HG02610 (cell line): ENCODE data around the gene CLVS2.

Experiments used
- ATAC-seq: cut with Tn5 transposase; IDR thresholded peaks from one replicate; pipeline ENCODE4 v1.9.1; 2021; ENCODE audit warnings: mild to moderate bottlenecking, moderate library complexity; ENCODE audit not compliant: unreplicated experiment

CLVS2 gene, protein sequence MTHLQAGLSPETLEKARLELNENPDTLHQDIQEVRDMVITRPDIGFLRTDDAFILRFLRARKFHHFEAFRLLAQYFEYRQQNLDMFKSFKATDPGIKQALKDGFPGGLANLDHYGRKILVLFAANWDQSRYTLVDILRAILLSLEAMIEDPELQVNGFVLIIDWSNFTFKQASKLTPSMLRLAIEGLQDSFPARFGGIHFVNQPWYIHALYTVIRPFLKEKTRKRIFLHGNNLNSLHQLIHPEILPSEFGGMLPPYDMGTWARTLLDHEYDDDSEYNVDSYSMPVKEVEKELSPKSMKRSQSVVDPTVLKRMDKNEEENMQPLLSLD

DNA sequence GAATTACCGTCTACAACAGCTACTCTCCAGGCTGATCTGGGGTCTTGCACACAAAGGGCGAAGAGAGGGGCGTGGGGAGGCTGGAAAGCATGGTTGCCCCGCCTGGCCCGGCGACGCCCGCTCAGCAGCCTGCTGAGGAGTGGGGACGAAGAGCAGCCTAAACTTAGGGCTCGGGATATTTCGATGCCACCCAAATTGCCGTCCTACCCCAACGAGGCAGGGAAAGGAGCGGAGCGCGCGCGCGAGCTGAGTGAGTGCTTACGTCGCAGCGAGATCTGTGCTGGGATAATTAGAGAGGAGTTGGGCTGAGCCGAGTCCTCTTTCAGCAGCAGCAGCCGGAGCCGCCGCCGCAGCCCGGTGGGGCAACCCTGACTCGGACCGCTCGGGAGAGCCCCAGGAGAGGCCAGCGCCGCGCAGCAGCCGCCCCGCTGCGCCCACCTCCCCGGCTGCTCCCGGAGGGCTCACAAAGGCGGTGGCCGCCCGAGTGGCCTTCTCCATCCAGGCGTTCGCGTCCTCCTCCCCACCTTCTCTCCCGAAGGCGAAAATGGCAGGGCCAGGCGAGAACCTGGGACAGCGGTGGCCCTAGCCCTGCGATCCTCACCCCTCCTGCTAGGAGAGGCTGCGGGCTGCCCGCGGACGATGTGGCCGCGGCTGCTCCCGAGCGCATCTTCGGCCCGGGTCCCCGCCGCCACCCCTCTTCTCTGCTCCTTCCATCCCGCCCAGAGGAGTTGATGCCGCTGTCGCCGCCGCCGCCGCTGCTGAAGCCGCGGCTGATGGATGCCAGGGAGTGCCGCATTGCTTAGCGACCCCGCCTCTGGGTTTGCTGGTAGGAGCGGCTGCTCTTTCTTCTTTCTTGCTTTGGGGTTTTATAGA lies at the start of gene CLVS2:
Gene CLVS2, plus strand, starts transcription at position 315 of the 873 bp plus-strand sequence. CDS start 1,543 bp downstream, outside the sequence.
- ATAC-seq = no peak

DNA sequence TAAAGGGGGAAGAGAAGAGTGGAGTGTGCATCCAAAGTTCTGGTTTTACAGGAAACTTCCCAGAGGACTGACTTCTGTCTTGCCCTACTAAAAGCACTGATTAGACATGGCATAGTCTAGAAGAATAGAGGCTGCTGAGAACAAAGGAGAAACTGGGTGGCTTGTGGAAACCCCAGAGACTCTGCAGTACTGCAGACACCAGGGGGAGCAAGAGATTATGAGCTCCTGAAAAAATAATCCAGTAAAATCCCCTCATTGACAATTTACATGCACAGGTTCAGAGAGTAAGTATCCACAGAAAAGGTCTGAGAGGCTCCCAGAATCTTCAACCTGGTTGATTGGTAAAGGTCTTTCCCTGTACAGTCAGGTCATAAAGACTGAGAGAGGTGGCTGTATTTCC lies 48.7 kb upstream of the CLVS2 start:
- ATAC-seq = no peak

GRCh38 chr6:122953766-122954165 lies 42.3 kb upstream of the CLVS2 start:
- ATAC-seq = no peak

- ATAC-seq = no peak
Observed at GRCh38 chr6:122956376-122956775, 39.7 kb upstream of the CLVS2 start.

DNA sequence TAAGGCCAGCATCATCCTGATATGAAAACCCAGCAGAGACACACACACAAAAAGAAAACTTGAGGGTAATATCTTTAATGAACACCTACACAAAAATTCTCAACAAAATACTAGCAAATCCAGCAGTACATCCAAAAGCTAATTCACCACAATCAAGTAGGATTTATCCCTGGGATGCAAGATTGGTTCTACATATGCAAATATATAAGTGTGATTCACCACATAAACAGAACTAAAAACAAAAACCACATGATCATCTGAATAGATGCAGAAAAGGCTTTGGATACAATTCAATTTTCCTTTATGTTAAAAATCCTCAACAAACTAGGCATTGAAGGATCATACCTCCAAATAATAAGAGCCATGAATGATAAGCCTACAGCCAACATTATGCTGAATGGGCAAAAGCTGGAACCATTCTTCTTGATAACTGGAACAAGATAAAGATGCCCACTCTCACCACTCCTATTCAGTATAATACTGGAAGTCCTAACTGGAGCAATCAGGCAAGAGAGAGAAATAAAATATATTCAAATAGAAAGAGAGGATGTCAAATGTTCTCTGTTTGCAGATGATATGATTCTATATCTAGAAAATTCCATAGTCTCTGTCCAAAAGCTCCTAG lies 33.9 kb upstream of the CLVS2 start:
- no peak for ATAC-seq

GRCh38 chr6:122969999-122970533 lies 26.0 kb upstream of the CLVS2 start:
- ATAC-seq = no peak

DNA sequence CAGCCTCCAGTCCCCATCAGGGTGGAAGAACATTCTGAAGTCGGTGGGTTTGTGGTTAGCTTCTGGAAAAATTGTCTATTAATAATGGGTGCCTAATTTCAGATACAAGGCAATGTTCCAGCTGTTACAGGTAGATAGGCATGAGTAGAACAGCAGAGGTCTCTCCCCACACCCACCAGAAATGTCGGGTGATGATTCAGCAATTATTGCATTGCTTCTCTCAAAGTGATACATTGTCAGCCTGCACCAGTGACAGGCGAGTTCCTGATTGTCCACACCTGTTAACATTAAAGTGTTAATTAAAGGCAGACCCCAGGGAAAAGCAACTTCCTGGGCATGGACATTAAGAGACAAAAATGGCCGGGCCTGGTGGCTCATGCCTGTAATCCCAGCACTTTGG lies 18.9 kb upstream of the CLVS2 start:
- ATAC-seq = no peak

- ATAC-seq = no peak
Observed at GRCh38 chr6:122984393-122984792, 11.6 kb upstream of the CLVS2 start.

GRCh38 chr6:122994256-122994655 lies 1.8 kb upstream of the CLVS2 start:
- no peak for ATAC-seq

DNA sequence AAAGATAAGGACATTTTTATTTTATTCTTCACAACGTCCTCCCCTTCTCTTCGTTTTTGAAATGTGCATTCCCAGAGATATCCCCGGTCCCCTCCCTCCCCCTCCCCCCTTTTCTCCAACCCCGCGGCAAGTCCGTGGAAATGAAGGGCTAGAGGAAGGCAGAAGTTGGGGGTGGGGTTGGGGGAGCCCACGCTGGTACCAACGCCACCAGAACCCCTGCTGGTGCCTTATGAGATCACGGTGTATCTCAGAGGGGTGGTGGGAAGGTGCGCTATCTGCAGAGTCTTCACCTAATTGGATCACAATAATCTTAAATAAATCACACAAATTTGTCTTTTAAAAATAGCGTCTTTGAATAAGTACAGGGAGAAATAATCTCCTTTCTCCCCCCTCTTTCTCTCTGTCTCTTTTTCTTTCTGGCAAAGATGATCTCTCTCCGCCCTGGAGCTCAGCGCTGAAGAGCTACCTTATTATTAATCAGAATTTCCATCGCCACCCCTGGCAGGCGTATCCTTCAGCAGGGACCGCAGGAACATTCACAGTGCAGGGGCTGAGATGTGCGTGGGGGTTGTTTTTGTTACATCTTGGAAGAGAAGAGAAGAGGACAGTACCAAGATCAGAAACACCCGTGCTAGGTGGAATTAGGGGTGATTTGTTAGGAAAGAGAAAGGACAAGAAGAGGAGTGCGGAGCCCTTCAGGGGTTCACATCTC lies 915 bp downstream of the CLVS2 start:
- ATAC-seq = no peak

DNA sequence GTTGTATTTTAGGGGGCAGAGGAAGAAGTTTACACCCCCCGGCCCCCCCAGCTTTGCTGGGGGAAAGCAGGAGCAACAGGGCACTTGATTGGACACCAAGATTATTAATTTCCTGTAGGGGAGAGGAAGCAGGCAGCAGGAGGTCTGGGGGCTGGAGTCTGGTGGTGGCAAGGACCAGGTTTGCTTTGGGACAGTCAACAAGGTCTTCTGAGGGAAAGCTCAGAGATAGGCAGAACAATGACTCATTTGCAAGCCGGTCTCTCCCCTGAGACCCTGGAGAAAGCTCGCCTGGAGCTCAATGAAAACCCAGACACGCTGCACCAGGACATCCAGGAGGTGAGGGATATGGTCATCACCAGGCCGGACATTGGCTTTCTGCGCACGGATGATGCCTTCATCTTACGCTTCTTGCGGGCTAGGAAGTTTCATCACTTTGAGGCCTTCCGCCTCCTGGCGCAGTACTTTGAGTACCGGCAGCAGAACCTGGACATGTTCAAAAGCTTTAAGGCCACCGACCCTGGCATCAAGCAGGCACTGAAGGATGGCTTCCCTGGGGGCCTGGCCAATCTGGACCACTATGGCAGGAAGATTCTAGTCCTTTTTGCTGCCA lies 1.6 kb downstream of the CLVS2 start:
- ATAC-seq = no peak

DNA sequence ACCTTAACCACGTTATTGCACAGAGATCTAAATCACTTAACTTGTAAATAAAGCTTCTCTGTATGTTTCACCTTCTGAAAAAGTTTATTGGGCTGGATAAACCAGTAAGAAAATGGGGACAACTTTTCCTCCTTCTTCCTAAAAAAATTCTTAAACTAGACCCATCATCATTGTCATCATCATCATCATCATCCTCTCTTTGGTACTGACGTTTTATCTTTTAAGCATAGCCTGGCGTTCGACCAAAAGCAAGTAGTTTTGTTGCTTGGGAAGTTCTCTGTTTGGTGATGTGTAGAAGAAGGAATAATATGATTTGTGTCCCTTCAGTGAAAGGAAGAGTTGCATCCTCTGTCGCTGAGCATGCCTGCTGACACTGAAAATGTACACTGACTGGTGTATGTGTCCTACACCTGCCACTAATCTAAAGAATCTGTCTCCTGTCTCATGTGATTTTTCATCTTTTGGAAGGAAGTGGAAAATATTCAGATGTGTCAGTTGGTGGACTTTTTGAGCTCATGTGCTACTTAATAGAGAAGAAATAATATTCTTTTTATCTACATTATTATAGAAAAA lies 2.5 kb downstream of the CLVS2 start:
- ATAC-seq = no peak

GRCh38 chr6:123000244-123000770 lies 4.3 kb downstream of the CLVS2 start:
- no peak for ATAC-seq

DNA sequence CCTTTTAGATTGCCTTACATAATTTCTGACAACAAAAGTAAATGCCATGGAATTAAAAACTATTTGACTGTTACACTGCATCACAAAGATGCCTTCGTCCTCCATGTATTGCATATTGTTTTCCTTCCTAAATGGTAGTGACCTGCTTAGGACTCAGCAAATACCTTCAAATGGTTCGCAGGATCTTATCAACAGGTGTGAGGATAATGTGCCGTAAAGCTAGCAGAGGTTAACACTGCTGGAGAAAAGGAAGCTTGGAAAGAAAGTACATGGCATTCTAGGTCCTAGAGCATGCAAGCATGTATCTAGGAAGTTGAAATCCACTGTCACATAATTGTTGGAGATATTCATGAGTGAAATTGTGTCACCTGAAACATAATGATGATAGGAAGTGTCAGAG lies 5.5 kb downstream of the CLVS2 start:
- no peak for ATAC-seq

DNA sequence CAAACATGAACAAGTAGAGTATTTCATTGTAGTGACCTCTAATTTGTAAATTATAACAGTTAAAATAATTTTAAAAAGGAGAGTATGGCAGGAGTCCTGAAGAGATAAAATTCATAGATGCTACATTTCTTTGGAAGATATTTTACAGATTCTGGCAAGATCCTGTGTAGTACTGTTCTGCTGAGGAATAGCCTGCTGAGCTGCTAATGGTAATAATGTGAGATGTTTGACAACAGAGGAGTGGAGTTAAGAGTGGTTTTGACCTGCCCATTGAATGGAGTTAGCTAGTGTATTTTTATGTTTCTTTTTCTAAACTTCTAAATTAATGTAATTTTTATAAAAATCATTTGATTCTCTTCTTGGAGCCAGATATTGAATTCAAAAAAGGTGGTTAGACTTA lies 11.8 kb downstream of the CLVS2 start:
- ATAC-seq = no peak

DNA sequence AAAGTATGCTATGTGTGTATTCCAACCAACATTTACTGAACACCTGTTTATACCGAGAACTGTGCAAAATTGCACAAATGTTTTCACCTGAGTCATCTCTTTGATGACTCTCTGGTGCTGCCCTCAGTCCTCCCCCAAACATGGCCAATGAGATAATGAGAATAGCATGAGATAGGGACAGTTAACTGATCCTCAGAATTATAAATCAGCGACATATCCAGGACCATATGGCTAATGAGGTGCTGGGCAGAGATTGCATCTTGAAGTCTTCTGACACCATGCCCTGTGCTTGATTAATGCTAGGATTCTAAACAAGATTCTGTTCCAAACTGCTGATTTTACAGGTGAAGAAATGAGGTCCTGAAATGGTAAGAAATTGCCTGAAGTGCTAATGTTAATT lies 13.0 kb downstream of the CLVS2 start:
- ATAC-seq = no peak

DNA sequence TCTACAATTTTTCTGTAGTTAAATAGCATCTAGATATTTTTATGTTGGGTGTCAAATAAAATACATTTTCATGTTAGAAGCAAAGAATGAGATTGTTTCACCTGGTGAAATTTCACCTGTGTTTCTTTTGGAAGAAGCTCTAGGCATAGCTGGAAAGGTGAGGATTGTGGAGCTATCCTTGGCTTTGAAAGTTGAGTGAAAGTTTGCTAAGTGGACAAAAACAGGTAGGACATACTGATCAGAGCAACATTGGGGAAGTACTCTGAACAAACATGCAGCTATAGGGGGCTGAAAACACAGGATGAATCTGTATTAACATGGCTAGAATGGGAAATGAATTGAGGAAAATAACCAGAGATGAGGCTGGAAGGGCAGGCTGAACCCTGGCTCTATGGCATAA lies 18.8 kb downstream of the CLVS2 start:
- no peak for ATAC-seq

DNA sequence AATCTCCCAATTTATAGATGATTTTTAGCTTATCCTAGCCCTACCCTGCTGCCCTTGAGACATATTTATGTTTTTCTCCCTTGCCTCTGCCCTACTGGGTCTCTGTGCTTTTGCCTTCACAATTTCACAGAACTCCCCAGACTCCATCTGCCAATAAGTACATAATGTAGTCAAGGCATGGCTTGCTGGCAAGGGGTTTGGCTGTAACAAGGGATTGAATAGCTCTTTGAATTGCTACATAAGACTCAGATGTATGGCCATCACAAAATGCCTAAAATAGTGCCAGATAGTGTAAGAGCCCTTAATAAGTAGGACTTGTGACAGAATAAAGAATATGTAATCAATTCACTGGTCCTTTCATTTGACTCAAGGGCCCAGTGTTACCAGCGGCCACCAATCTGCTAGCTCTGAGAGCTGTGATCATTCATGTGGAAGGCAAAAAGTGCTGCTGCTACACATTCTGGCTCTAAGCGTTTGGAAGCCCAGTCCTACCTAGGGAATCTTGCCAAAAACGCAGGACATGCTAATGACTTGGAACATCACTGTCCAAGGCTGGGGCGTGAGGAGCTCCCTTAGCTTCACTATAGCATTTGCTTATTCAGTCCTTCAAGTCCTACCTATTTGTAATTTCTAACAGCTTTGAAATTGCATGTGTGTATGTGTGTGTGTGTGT lies 20.5 kb downstream of the CLVS2 start:
- ATAC-seq = no peak

GRCh38 chr6:123017104-123017682 lies 21.2 kb downstream of the CLVS2 start:
- ATAC-seq = no peak
